GM18909 (cell line): ENCODE measurements around the gene HSD11B1.

Experiments
- ATAC-seq: cut with Tn5 transposase; IDR thresholded peaks from one replicate; pipeline ENCODE4 v1.9.1; 2021; ENCODE audit warnings: mild to moderate bottlenecking; ENCODE audit not compliant: unreplicated experiment, poor library complexity

The HSD11B1 gene

DNA sequence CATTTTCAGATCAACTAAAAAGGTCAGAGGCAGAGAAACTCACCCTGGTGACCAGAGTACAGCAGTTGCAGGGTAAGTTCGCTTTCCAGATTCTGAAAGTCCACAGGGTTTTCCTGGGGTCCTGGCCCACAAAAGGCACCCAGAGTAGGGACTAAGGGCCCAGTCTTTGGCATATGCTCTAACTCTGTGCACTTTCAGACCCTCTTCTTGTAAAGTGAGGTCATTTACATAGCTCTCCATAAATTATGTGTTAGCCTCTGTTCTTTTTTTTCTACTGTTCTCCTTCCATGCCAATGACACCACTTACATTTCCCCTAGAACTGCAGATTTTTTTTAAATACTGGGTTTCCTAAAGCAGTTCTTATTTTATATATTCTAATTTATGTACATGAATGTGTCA lies 73.5 kb downstream of the HSD11B1 start:
- ATAC-seq, result no peak

DNA sequence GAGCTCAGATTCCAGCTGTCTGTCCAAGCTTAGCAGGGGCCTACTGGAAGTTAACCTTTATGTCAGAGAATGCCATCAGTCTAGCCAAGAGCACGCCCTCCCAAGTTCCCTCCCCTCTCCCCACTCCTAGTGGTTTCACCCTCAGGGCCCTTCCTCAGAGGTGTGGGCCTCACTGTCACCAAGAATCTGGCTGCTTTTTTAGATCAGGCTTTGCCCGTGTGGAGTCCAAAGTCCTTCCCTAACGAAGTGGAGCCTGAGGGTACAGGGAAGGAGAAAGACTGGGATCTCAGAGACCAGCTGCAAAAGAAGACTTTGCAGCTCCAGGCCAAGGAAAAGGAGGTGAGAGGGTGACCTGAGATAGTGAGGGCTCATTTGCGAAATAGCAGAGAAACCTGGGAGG lies 75.6 kb downstream of the HSD11B1 start:
- no peak for ATAC-seq

DNA sequence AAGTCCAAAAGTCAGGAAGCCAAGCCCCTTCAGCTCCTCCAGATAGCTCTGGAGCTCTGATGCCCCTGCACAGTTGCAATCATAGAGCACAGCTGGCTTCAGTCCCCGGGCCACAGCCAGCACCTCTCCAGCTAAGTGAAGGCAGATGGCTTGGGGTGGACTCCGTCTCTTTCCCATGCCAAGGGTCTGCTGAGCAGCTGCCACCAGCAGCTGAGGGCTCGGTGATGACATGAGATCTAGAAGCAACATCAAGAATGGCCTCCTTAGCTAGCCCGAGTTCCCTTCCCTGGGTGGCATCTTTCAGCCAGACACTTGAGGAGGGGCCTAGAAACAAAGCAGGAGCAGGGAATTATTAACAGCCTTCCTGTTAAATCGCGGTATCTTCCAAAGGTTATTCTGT lies 78.7 kb downstream of the HSD11B1 start:
- ATAC-seq, result no peak
